ENCODE measurements around the gene RALGDS.
A peak's percentile ranks its signal among the peaks of the same experiment; 100 is the strongest.
"Not testable (repeated sequence)": the region's sequence is repeated elsewhere in the genome, so short reads cannot be mapped to it uniquely, and the experiment has no call there.

The RALGDS gene

GRCh38 chr9:133121198-133121914, at the start of gene RALGDS:
RALGDS (minus strand) TSS chr9:133121240; CDS start chr9:133121154, 86 bp downstream.
- TF ChIP-seq ZC3H10 (CRISPR knock-in tag; IDR thresholded peaks at IDR 0.05) (no peak), OSR1 (CRISPR knock-in tag; IDR thresholded peaks at IDR 0.05) (no peak)
- peak; percentile 58 for ATAC-seq

GRCh38 chr9:133170716-133171115, 49.7 kb upstream of the RALGDS start:
- no peak for ATAC-seq
- TF ChIP-seq GLIS3 (CRISPR knock-in tag; IDR thresholded peaks at IDR 0.05) (no peak), ISL1 (CRISPR knock-in tag; IDR thresholded peaks at IDR 0.05) (no peak), SNAI2 (CRISPR knock-in tag; IDR thresholded peaks at IDR 0.05) (no peak), PATZ1 (CRISPR knock-in tag; IDR thresholded peaks at IDR 0.05; ENCODE audit: borderline replicate concordance) (no peak)

- not testable (repeated sequence) for ATAC-seq
Observed at GRCh38 chr9:133169687-133170086, 48.6 kb upstream of the RALGDS start.

GRCh38 chr9:133169102-133169501, 48.1 kb upstream of the RALGDS start:
- TF ChIP-seq, protein P1, sequence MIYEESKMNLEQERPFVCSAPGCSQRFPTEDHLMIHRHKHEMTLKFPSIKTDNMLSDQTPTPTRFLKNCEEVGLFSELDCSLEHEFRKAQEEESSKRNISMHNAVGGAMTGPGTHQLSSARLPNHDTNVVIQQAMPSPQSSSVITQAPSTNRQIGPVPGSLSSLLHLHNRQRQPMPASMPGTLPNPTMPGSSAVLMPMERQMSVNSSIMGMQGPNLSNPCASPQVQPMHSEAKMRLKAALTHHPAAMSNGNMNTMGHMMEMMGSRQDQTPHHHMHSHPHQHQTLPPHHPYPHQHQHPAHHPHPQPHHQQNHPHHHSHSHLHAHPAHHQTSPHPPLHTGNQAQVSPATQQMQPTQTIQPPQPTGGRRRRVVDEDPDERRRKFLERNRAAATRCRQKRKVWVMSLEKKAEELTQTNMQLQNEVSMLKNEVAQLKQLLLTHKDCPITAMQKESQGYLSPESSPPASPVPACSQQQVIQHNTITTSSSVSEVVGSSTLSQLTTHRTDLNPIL (CRISPR knock-in tag; IDR thresholded peaks at IDR 0.05; ENCODE audit: low read depth): no peak
- no peak for TF ChIP-seq CSDC2 (CRISPR knock-in tag; IDR thresholded peaks at IDR 0.05)
- TF ChIP-seq, protein P2, sequence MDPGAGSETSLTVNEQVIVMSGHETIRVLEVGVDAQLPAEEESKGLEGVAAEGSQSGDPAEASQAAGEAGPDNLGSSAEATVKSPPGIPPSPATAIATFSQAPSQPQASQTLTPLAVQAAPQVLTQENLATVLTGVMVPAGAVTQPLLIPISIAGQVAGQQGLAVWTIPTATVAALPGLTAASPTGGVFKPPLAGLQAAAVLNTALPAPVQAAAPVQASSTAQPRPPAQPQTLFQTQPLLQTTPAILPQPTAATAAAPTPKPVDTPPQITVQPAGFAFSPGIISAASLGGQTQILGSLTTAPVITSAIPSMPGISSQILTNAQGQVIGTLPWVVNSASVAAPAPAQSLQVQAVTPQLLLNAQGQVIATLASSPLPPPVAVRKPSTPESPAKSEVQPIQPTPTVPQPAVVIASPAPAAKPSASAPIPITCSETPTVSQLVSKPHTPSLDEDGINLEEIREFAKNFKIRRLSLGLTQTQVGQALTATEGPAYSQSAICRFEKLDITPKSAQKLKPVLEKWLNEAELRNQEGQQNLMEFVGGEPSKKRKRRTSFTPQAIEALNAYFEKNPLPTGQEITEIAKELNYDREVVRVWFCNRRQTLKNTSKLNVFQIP (CRISPR knock-in tag; IDR thresholded peaks at IDR 0.05; ENCODE audit: borderline replicate concordance, low read depth): no peak
- TF ChIP-seq TOX (CRISPR knock-in tag; IDR thresholded peaks at IDR 0.05; ENCODE audit: borderline replicate concordance): no peak
- no peak for TF ChIP-seq BACH2 (CRISPR knock-in tag; IDR thresholded peaks at IDR 0.05; ENCODE audit: borderline replicate concordance)
- no peak for TF ChIP-seq ARNTL (CRISPR knock-in tag; IDR thresholded peaks at IDR 0.05; ENCODE audit: borderline replicate concordance, low read depth)
- TF ChIP-seq PATZ1 (CRISPR knock-in tag; IDR thresholded peaks at IDR 0.05; ENCODE audit: borderline replicate concordance): no peak
- no peak for ATAC-seq

- TF ChIP-seq PATZ1 (CRISPR knock-in tag; IDR thresholded peaks at IDR 0.05; ENCODE audit: borderline replicate concordance) (no peak), ESRRG (CRISPR knock-in tag; IDR thresholded peaks at IDR 0.05) (no peak), GLIS3 (CRISPR knock-in tag; IDR thresholded peaks at IDR 0.05) (no peak), ZC3H10 (CRISPR knock-in tag; IDR thresholded peaks at IDR 0.05) (no peak), OSR1 (CRISPR knock-in tag; IDR thresholded peaks at IDR 0.05) (no peak), ARNTL (CRISPR knock-in tag; IDR thresholded peaks at IDR 0.05; ENCODE audit: borderline replicate concordance, low read depth) (no peak), PPARA (CRISPR knock-in tag; IDR thresholded peaks at IDR 0.05; ENCODE audit: borderline replicate concordance) (no peak), ISL1 (CRISPR knock-in tag; IDR thresholded peaks at IDR 0.05) (no peak), ZNF565 (CRISPR knock-in tag; conservative IDR thresholded peaks at IDR 0.05; ENCODE audit: low read depth) (no peak), RARB (CRISPR knock-in tag; IDR thresholded peaks at IDR 0.05) (no peak), ZNF70 (CRISPR knock-in tag; IDR thresholded peaks at IDR 0.05) (no peak), ZFP3 (CRISPR knock-in tag; IDR thresholded peaks at IDR 0.05) (no peak), BACH2 (CRISPR knock-in tag; IDR thresholded peaks at IDR 0.05; ENCODE audit: borderline replicate concordance) (no peak)
- TF ChIP-seq, protein P3, sequence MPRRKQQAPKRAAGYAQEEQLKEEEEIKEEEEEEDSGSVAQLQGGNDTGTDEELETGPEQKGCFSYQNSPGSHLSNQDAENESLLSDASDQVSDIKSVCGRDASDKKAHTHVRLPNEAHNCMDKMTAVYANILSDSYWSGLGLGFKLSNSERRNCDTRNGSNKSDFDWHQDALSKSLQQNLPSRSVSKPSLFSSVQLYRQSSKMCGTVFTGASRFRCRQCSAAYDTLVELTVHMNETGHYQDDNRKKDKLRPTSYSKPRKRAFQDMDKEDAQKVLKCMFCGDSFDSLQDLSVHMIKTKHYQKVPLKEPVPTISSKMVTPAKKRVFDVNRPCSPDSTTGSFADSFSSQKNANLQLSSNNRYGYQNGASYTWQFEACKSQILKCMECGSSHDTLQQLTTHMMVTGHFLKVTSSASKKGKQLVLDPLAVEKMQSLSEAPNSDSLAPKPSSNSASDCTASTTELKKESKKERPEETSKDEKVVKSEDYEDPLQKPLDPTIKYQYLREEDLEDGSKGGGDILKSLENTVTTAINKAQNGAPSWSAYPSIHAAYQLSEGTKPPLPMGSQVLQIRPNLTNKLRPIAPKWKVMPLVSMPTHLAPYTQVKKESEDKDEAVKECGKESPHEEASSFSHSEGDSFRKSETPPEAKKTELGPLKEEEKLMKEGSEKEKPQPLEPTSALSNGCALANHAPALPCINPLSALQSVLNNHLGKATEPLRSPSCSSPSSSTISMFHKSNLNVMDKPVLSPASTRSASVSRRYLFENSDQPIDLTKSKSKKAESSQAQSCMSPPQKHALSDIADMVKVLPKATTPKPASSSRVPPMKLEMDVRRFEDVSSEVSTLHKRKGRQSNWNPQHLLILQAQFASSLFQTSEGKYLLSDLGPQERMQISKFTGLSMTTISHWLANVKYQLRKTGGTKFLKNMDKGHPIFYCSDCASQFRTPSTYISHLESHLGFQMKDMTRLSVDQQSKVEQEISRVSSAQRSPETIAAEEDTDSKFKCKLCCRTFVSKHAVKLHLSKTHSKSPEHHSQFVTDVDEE (CRISPR knock-in tag; IDR thresholded peaks at IDR 0.05): no peak
- TF ChIP-seq, protein P4, sequence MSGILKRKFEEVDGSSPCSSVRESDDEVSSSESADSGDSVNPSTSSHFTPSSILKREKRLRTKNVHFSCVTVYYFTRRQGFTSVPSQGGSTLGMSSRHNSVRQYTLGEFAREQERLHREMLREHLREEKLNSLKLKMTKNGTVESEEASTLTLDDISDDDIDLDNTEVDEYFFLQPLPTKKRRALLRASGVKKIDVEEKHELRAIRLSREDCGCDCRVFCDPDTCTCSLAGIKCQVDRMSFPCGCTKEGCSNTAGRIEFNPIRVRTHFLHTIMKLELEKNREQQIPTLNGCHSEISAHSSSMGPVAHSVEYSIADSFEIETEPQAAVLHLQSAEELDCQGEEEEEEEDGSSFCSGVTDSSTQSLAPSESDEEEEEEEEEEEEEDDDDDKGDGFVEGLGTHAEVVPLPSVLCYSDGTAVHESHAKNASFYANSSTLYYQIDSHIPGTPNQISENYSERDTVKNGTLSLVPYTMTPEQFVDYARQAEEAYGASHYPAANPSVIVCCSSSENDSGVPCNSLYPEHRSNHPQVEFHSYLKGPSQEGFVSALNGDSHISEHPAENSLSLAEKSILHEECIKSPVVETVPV (CRISPR knock-in tag; IDR thresholded peaks at IDR 0.05): no peak
Observed at GRCh38 chr9:133168432-133168831, 47.4 kb upstream of the RALGDS start.

More at GRCh38 chr9:133168432-133168831, 47.4 kb upstream of the RALGDS start:
- ATAC-seq: no peak
